Medulla oblongata (tissue), 1 donor: ENCODE measurements around the gene GMPR2.
"Not testable (repeated sequence)": the region's sequence is repeated elsewhere in the genome, so short reads cannot be mapped to it uniquely, and the experiment has no call there.

Source experiments
- DNase-seq: peaks from one replicate; pipeline ENCODE4 v3.0.0-alpha.2; 2015; ENCODE audit errors: extremely low spot score

GMPR2 gene

GRCh38 chr14:24231263-24232120 is 1.2 kb upstream of the GMPR2 start:
- no peak for DNase-seq

GRCh38 chr14:24232121-24232644 is 546 bp upstream of the GMPR2 start, which contains the start of gene NEDD8:
TSS of gene NEDD8 (minus strand) at chr14:24232367. CDS start at chr14:24232267, 100 bp downstream.
- peak; percentile 97 for DNase-seq

- no peak for DNase-seq
Measured at GRCh38 chr14:24233538-24233866, 773 bp downstream of the GMPR2 start.

DNA sequence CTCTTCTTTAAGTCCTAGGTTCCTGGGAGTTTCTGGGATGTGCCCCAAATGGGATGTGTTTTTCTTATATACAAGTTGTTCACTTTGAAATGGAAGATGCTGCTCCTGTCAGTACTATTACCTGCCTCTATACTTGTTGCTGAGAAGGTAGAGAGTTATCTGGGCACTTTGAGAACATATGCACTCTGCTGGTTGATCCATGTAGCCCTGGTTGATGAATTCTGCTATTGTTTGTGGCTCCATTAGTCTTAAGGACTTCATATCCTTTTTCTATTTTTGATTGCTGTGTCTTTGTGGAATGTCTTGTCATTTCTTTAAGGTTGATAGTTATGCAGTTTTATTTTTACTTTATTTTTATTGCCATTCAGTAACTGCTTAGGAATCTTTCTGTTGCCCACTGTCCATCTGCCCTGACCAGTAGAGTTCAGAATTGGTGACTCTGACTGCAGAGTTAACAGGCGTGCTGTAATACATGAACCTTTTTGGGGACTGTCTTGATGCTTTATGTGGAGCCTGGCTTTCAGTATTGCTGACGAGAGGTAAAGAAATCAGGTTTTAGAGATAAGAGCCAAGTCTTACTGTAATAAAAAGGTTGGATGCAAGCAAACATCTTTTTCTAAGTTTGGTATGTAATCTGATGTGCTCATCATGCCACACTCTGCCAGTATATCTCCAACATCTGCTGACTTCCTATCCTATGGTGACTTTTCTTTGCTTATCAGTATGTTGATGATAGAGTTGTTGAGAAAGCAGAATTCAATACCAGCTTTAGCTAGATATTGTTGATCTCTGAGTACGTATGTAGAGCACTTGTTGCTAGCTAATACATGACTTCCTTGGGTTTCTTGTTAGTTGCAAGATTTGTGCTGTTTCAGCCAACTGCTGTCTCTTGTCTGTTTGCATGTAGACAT is 1.6 kb downstream of the GMPR2 start:
- DNase-seq = no peak

GRCh38 chr14:24235804-24236688 is 3.3 kb downstream of the GMPR2 start:
- no peak for DNase-seq

DNA sequence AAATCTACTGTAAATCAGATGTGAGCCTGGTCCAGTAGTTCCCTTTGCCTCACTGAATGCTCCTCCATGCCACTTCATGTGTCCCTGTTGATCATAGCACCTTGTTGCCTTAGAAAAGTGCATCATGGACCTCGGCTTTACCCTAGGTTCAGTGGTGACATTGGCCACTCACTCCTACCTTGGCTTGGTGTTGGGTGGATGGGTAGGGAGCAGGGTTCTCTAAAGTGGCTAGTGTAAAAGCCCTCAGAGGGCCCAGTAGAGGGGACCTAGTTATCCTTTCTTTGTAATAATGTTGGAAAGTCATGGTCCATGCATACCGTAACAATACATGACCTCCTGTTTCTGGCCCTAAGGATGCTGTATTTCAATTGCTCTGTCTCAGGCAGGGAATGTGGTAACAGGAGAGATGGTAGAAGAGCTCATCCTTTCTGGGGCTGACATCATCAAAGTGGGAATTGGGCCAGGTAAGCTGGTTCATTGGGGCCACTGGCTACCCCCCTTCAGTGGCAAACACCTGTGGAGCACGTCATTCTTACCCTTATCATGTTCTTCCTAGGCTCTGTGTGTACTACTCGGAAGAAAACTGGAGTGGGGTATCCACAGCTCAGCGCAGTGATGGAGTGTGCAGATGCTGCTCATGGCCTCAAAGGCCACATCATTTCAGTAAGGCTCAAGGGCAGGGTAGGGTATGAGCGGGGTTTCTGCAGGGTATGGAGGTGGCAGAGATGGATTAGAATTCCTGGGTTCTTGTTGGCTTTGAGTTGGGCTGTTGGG is 4.1 kb downstream of the GMPR2 start:
- DNase-seq = no peak

DNA sequence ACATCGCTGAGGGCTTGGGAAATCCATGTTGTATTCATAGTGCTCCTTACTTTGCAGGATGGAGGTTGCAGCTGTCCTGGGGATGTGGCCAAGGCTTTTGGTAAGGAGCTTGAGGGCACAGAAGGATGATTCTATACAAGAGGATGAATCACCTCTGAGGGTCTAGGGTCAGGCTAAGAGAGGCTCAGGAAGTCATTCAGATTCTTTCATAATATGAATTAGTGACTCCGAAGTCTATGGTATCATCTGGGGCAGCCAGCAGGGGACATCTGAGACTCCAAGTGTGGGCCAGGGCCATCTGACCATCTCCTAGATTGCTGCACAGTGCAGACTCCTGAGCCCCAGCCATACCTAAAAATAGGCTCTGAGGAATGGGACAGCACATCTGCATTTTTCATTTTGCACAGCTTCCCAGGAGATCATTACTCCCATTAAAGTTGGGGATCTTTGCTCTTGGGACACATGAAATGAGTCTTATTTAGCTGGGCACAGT is 4.8 kb downstream of the GMPR2 start:
- DNase-seq = no peak

DNA sequence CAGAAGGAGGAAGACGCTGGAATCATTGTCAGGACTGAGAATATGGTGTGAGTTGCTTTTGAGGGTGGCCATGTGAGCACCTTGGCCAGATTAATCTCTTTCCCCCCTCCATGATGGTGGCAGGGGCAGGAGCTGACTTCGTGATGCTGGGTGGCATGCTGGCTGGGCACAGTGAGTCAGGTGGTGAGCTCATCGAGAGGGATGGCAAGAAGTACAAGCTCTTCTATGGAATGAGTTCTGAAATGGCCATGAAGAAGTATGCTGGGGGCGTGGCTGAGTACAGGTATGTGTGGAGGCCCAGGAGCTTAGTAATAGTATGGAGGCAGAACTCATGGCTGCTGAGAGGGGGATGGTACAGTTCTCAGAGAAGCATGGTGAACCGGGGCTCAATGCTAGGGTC is 5.4 kb downstream of the GMPR2 start:
- no peak for DNase-seq

DNA sequence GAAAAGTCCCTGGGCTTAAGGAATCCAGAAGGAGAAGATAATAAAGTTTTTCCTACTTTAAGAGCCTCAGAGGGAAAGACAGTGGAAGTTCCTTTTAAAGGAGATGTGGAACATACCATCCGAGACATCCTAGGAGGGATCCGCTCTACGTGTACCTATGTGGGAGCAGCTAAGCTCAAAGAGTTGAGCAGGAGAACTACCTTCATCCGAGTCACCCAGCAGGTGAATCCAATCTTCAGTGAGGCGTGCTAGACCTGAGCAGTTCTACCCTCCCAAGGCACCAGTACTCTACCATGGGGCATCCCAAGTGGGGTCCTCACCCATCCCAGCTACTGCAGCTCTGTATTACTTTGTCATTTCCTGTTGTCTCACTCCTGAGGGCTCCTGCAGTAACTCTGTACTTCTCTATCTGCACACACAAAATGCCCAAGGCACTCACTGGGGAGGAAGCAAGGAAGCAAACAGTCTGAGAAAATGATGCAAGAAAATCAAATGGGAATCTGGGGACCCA is 5.9 kb downstream of the GMPR2 start:
- no peak for DNase-seq

DNA sequence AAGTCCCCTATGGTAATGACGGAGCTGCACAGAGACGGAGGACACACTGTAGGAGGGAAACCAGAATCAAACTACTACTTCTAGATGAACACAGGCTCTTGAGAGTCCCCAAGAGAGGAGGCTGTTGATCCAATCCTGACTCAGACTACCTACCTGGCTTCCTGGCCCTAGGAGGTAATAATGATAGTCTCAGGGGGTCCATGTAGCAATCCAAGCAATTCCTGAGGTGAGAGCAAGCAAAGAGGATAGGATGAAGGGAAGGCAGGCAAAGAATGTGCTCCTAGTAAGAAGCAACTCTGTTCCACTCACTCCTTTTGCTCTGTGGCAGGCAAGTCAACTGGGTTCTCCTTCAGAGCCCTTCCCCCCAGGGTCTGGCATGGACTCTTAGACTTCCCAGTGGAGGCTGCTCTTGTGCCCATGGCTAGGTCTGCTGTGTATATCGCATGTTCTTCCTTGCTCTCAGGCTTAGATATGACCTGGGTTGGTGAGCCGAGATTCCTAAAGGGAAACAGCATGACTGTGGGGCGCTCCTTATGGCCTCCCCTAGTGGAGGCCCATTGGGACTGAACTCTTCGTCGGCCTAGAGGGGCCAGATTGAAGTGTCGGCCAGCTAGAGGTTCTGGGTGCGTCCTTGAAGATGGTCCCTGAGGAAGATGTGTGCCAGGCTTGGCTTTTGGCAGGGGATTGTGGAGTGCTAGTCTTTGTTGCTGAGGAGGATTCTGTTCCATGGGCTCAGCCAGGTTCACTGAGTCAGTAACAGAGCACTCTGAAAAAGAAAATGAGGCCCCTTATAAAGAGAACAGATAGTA is 7.6 kb downstream of the GMPR2 start:
- no peak for DNase-seq

- peak; percentile 96 for DNase-seq
Measured at GRCh38 chr14:24241829-24242443, 9.2 kb downstream of the GMPR2 start.

DNA sequence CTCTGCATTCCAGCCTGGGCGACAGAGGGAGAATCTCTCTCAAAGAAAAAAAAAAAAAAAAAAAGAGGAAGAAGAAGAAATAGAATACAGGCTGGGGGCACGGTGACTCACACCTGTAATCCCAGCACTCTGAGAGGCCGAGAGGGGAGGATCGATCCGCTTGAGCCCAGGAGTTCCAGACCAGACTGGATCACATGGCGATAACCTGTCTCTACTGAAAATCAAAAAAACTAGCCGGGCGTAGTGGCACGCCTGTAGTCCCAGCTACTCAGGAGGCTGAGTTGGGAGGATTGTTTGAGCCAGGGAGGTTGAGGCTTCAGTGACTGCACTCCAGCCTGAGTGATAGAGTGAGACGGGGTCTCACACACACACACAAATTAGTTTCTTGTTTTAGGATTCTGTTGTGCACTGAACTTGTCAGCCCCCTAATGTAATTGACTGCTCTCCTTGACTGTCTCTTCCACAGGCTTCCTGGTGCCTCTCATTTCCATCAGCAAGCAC is 10.7 kb downstream of the GMPR2 start:
- DNase-seq = peak; percentile 37

DNA sequence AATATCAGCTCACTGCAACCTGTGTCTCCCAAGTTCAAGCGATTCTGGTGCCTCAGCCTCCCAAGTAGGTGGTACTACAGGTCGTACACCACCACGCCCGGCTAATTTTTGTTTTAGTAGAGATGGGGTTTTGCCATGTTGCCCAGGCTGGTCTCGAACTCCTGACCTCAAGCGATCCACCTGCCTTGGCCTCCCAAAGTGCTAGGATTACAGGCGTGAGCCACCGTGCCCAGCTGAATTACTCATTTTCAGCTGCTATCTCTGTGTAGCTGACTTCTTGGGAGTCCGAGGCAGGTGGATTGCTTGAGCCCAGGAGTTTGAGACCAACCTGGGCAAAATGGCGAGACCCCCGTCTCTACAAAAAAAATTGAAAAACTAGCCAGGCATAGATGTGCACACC is 12.6 kb downstream of the GMPR2 start:
- not testable (repeated sequence) for DNase-seq

GRCh38 chr14:24246765-24247212 is 14.1 kb downstream of the GMPR2 start:
- peak; percentile 17 for DNase-seq

DNA sequence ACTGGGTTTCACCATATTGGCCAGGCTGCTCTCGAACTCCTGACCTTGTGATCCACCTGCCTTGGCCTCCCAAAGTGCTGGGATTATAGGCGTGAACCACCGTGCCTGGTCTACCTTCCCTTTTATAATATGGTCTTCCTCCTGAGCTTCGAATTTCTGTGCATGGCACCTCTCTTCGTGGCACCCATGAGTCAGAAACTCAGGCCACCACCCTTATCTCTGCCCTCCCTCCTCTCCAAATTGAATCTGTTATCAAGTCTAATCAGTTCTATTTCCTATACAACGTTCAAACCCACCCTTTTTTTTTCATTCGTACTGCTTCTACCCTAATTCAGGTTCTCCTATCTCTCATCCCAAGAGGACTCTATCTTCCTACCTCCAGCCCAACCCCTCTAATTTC is 14.7 kb downstream of the GMPR2 start:
- DNase-seq = no peak

DNA sequence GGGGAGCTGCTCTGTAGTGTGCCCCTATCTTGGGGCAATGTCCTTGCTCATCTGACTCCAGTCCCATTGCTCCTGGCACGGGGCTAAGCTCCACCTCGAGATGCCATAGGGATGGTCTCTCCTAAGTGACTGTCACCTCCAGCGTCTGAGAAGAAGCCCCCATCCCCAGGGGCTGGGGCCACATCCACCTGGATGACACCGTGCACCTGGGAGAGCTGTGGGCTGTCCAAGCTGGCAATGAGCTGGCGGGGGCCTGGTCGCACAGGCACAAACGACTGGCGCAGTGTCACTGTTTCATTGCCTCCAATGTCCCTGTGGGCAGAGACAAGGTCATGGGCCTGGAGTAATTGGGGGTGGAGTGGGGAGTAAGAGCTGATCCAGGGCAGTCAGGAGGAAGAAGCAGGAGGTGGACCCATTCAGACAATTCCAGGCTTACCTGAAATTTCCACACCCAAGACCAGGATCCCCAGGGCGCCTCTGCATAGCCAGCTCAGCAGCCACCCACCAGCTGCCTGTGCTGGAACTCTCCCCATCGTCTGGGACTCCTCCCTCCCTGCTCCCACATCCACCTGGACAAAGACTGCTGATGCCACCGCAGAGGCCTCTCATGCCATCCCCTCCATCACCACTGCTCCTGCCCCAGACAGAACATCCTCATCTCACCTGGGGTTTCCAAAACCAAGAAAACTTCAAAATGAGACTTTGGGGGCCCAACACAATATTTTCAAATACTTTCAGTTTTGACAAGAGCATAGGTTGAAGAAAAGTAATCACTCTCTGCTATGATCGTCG is 16.7 kb downstream of the GMPR2 start:
- no peak for DNase-seq

- DNase-seq = no peak
Measured at GRCh38 chr14:24250354-24250753, 17.6 kb downstream of the GMPR2 start.

- DNase-seq = no peak
Measured at GRCh38 chr14:24251880-24252288, 19.2 kb downstream of the GMPR2 start.
